ENCODE measurements around the gene RSPO4.
"Not testable (repeated sequence)": the region's sequence is repeated elsewhere in the genome, so short reads cannot be mapped to it uniquely, and the experiment has no call there.

RSPO4 gene

GRCh38 chr20:1003920-1004697 lies 2.0 kb upstream of the RSPO4 start:
- no peak for FAIRE-seq

- FAIRE-seq, result no peak
These were observed 811 bp upstream of the RSPO4 start for GRCh38 chr20:1002682-1003561.

GRCh38 chr20:1001116-1001515 lies 995 bp downstream of the RSPO4 start:
- no peak for FAIRE-seq

GRCh38 chr20:998231-998830 lies 3.8 kb downstream of the RSPO4 start:
- no peak for FAIRE-seq

- FAIRE-seq, result no peak
These were observed 4.6 kb downstream of the RSPO4 start for GRCh38 chr20:997486-997885.

GRCh38 chr20:997016-997415 lies 5.1 kb downstream of the RSPO4 start:
- no peak for FAIRE-seq

GRCh38 chr20:995170-995569 lies 6.9 kb downstream of the RSPO4 start:
- no peak for FAIRE-seq

- no peak for FAIRE-seq
These were observed 9.1 kb downstream of the RSPO4 start for GRCh38 chr20:992801-993535.

GRCh38 chr20:991850-992249 lies 10.3 kb downstream of the RSPO4 start:
- no peak for FAIRE-seq

GRCh38 chr20:990293-990959 lies 11.7 kb downstream of the RSPO4 start:
- FAIRE-seq, result no peak

- no peak for FAIRE-seq
These were observed 13.8 kb downstream of the RSPO4 start for GRCh38 chr20:988272-988671.

GRCh38 chr20:987677-988076 lies 14.4 kb downstream of the RSPO4 start:
- FAIRE-seq, result no peak

- FAIRE-seq, result no peak
These were observed 15.3 kb downstream of the RSPO4 start for GRCh38 chr20:986733-987355.

GRCh38 chr20:984994-985393 lies 17.1 kb downstream of the RSPO4 start:
- not testable (repeated sequence) for FAIRE-seq

GRCh38 chr20:982754-983153 lies 19.4 kb downstream of the RSPO4 start:
- no peak for FAIRE-seq

GRCh38 chr20:977021-977420 lies 25.1 kb downstream of the RSPO4 start:
- no peak for FAIRE-seq

- FAIRE-seq, result no peak
These were observed 26.1 kb downstream of the RSPO4 start for GRCh38 chr20:976033-976432.

- FAIRE-seq, result no peak
These were observed 28.3 kb downstream of the RSPO4 start for GRCh38 chr20:973785-974194.

GRCh38 chr20:972256-972655 lies 29.9 kb downstream of the RSPO4 start:
- FAIRE-seq, result no peak

GRCh38 chr20:971346-971745 lies 30.8 kb downstream of the RSPO4 start:
- no peak for FAIRE-seq

- no peak for FAIRE-seq
These were observed 32.2 kb downstream of the RSPO4 start for GRCh38 chr20:969868-970267.

Measured in A204.1 (cell line).